ENCODE measurements around the gene KLHDC4.
"Not testable (repeated sequence)": the region's sequence is repeated elsewhere in the genome, so short reads cannot be mapped to it uniquely, and the experiment has no call there.

The KLHDC4 gene

DNA sequence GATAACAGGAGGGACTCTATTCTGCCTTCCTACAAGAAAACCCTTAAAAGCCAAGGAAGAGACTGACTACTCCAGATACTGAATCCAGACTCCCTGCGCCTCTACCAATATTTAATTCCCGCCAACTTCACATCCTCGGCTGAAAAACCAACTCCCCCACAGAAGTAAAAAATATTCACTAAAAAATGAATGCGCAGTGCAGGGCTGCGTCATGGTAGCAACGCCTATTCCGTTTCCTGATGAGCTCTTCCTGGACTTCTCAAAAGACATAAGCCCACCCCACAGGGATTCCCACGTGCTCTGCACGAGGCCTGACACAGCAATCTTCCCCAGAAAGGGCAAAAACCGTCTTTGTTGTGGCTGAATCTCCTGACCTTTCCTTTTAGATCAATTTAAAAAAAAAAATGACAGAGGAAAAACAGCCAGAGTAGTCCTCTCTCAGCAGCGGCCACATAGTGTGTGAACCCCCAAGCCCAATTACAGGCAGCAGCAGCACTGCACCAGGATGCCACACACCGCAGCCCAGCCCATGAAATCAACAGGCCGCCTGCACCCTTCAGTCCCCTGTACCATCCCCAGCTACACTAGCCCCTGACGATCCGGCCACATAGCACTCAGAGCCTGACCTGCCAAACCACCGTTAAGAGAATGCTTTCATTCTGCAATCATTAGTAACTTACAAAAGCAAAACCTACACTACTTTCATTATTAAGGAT is 23.9 kb downstream of the KLHDC4 start:
- no peak for DNase-seq

GRCh38 chr16:87740909-87741424 is 24.8 kb downstream of the KLHDC4 start:
- peak; percentile 42 for DNase-seq

GRCh38 chr16:87740441-87740840 is 25.3 kb downstream of the KLHDC4 start:
- no peak for DNase-seq

- no peak for DNase-seq
Measured at GRCh38 chr16:87739801-87740200, 26.0 kb downstream of the KLHDC4 start.

DNA sequence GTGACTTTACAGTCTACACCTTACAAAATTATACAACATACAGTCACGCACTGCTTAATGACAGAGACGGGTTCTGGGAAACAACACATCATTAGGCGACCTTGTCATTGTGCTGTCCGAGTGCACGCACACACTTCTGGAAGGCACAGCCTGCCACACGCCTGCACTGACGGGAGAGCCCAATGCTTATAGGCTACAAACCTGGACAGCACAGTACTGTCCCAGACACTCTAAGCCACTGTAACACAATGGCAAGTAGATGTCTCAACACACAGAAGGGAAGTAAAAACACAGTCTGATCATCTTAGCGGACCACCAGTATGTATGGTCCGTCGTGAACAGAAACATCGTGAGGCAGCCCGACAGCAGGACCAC is 29.8 kb downstream of the KLHDC4 start:
- DNase-seq: no peak

DNA sequence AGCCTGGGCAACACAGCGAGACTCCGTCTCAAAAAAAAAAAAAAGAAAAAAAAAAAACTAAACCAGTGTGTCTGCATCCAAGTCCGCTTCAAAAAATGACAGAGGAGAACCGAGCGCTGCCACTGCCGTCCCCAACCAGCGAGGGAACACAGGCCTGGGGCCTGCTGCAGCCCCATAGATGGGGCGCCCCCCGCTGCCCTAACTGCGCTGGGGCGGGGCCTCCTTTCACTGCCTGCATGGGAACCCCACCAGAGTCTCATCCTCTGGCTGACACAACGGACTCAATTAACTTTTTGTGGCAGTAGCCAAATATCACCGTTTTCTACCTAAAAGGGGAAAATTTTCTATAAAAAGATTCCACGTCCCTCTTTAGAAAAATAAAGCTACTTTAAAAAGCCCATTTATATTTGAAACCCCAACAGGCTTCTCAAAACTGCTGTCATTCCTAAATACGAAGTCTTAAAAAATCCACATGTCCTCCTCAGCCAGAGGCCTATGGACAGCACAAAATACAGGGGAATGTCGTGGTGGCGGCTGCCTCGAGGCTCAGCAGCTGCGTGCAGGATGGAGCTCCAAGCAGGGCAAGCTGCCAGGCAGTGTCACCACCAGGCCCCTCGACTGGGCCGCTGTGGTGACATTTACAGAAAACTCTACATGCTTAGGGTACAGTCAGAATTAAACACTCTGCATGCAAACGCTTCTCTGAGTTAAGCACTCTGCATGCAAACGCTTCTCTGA is 30.3 kb downstream of the KLHDC4 start:
- peak; percentile 47 for DNase-seq

DNA sequence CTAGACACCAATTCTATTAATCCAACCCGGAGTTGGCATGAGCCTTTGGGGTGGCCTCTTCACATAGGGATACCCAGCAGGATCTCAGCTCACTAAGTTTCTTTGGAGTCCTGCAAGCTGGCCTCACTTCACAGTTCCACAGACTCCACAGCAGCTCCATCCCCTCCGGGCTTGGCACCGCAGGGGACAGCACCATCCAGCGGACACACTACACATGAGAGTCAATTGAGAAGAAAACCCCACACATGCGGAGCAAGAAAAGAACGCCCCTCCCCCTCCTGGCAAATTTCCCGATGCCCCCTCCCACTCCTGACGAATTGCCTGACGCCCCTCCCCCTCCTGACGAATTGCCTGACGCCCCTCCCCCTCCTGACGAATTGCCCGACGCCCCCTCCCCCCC is 31.1 kb downstream of the KLHDC4 start:
- DNase-seq: peak; percentile 51

DNA sequence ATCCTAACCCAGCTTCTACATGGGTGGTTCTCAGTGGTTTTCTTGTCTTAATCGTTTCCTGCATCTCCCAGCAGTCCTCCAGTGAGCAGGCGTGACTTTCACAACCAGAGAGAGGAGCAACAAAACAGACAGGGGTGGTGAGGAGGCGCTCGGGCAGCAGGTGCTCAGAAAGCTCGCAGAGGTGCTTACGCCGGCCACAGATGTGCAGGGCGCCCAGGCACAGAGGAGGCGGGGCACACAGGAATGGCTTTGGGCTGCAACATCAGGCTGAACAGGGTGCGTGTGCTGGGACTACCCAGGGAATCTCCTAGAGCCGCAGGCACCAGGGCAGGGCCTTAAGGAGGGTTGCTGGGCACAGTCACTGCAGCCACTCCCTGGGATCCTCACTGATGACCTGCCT is 32.6 kb downstream of the KLHDC4 start:
- no peak for DNase-seq

- no peak for DNase-seq
Measured at GRCh38 chr16:87731607-87732006, 34.2 kb downstream of the KLHDC4 start.

GRCh38 chr16:87729266-87729954 is 36.4 kb downstream of the KLHDC4 start:
- no peak for DNase-seq

DNA sequence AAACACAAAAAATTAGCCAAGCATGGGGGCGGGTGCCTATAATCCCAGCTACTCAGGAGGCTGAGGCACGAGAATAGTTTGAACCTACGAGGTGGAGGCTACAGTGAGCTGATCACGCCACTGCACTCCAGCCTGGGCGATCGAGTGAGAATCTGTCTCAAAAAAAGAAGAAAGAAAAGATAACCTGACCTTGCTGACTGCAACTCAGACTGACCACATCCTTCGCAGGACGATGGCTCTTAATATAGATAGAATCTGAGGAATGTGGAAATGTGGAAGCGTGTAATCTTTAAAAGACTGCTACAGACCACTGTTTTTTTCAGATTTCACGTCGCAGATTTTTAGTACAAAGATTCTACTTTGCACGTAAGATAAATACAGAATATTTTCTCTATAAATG is 37.8 kb downstream of the KLHDC4 start:
- no peak for DNase-seq

DNA sequence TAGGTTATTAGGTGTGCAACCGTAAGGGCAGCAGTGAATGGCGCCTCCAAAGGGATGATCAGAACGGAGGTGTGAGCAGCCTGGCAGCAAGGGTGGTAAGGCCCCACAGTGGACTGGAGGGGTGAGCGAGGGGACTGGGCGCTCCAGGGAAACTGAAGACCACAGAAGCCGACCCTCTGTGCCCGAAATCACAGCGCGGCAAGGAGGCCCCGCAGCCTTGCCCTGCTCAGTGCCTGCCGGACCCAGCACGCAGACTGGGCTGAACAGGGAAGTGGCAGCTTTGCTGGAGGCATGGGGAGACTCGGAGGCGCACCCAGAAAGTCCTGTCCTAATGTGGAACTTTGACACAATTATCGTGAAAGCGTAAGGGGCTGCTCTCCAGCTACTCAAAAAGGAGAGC is 38.4 kb downstream of the KLHDC4 start:
- no peak for DNase-seq

DNA sequence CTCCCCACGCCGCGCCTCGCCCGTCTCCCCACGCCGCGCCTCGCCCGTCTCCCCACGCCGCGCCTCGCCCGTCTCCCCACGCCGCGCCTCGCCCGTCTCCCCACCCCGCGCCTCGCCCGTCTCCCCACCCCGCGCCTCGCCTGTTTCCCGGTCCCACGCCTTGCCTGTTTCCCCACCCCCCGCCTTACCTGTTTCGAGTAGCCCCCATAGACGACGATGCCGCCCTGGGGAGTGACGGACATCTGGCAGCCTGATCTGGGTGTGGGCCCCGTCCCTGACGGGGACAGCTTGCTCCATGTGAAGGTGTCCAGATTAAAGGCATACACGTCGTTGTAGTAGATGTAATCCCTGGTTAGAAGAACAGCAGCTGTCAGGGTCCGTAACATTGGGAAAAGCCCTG is 39.2 kb downstream of the KLHDC4 start:
- DNase-seq: not testable (repeated sequence)

DNA sequence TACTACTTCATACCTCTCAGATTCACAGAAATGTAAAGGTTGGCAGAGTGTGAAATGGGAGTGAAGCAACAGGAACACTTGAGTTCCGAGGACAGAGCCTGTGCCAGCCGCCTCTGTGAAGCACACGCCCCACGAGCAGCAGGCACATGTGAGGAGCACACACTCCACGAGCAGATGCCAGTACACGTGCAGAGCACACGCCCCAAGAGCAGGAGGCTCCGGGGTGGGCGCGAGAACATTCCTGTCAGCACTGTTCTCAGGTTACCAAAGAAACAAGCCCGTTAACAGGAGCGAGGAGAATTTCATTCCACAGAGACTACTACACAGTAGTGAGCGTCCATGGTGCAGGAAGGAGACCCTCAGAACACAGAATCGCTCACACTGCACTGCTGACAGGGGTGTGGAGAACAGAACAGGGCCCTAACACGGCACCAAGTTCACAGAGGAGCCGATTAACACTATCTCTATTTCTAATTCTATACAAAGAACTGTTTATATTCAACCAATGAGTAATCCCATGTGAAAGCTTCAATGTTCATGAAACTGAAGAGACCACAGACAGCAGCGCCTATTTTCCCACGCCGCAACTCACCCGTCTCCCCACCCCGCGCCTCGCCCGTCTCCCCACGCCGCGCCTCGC is 40.1 kb downstream of the KLHDC4 start:
- DNase-seq: no peak

DNA sequence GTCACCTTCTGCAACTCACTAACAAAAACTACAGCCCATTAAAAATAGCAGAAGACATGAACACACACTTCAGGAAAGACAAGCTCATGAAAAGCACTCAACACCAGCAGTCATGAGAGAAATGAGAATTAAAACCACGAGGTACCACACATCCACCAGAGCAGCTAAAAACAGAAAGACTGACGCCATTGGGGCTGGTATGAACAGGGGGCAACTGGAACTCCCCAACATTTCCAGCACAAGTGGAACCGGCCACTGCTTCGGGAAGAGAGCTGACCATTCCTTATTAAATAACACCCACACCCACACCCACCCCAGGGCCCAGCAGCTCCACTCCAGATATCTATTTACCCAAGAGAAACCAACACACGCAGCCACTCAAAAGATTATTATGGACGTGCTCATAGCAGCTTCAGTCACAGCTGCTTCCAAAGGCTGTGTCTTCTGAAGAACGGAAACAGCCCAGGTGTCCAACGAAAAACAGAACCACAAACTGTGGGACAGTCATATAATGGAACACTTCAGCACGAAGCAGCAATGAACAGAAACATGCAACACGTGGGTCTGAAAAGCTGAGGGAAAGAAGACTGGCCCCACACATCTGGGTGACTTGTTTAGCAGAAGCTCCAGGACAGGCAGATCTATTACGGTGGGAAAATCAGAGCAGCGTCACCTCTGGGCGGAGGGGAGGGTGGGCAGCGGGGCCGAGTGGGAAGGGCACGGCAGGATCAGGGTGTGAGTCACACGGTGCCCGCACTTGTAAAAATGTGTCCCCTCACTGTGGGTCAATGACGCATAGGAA is 41.1 kb downstream of the KLHDC4 start:
- DNase-seq: no peak

GRCh38 chr16:87723226-87723623 is 42.6 kb downstream of the KLHDC4 start:
- no peak for DNase-seq

DNA sequence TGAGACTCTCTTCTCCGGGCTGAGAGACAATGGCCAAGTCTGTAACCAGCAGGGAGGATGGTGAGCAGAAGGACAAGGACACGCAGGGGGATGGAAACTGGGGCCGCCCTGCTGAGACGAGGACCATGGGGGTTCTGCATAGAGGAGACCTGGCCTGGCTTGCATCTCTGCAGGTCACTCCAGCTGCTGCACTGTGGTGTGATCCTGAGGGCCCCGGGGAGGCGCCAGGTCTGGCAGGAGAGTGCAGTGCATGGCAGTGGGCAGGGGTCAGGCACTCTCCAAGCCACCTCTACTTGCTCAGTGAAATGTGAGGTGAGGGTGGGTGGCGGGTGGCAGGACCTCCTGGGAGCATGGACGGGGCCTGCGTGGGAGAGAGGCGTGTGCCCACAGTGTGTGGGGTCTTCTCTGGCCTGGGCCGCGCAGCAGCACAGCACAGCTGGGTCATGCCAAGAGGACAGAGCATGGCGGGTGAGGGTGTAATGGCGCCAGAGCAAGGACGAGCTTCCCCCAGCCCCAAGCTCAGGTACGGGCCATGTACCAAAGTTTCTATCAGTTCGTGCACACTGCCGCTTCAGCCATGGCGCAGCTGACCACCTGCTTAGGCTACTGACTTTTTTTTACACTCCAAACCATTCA is 43.1 kb downstream of the KLHDC4 start:
- DNase-seq: no peak

DNA sequence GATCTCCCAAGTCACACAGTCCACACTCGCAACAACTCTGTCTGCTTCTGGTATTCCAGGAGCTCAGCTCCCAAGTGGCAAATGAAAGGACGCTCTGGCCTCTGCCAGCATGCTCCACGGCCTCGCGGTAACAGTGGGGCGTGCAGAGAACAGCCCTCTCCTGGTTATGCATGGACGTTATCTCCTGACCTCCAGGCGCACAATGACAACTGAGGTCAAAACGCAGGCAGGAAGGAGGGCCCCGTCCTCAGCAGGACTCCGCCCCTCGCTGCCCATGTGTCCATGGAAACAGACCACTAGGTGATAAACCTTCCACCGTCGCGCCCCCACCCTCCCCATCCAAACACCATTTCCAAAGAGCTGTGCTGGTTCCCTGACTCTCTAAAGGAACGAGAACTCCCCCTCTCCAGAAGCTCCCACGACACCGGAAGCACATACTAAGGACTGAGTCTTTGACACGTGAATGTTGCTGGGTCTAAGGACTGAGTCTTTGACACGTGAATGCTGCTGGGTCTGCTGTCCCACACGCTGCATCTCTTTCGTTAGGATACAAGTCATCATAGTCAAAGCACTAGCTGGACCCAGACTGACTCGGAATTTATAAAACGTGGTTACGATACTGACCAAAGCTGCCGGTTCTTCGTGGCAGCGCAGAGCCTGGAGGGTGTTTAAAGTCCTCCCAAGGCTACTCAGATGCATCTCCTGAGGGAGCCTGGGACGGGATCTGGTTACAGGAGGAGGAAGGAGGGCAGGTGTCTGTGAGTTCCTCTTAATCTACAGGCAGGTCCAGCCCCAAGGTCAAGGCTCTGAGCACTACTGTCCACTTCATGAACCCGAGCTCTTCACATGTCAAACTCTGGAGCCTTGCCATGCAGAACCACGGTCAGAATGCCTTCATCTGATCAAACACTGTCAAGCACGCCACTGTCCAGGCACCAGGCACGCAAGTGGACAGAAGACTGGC is 43.9 kb downstream of the KLHDC4 start:
- DNase-seq: no peak

- DNase-seq: no peak
Measured at GRCh38 chr16:87720446-87720845, 45.3 kb downstream of the KLHDC4 start.

- DNase-seq: not testable (repeated sequence)
Measured at GRCh38 chr16:87718831-87719230, 47.0 kb downstream of the KLHDC4 start.

DNA sequence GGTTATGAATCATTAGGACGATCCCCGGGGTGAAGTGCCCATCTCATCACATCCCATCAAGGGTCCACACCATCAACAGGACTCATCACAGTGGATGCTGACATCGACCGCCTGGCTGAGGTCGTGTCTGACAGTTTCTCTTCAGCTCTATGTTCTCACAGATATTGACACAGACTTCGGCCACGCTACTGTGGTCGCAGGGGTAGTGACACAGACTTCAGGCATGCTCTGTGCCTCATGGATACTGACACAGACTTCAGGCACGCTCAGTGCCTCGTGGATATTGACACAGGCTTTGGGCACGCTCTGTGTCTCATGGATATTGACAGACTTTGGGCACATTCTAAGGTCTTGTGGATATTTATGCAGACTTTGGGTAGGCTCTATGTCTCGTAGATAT is 50.1 kb downstream of the KLHDC4 start:
- DNase-seq: no peak

Measured in islet precursor cell (in vitro differentiated cells).